Measurements from ENCODE around the gene ATAD3B. TPM values are rescaled to one million over a fixed set of nuclear protein-coding genes. Genes with fewer than 3 reads are reported as not detected.
"Not testable (repeated sequence)": the region's sequence is repeated elsewhere in the genome, so short reads cannot be mapped to it uniquely, and the experiment has no call there.

ATAD3B gene
- total RNA-seq, 2 donors from 2014 or later: 15.4 to 30.9 TPM

DNA sequence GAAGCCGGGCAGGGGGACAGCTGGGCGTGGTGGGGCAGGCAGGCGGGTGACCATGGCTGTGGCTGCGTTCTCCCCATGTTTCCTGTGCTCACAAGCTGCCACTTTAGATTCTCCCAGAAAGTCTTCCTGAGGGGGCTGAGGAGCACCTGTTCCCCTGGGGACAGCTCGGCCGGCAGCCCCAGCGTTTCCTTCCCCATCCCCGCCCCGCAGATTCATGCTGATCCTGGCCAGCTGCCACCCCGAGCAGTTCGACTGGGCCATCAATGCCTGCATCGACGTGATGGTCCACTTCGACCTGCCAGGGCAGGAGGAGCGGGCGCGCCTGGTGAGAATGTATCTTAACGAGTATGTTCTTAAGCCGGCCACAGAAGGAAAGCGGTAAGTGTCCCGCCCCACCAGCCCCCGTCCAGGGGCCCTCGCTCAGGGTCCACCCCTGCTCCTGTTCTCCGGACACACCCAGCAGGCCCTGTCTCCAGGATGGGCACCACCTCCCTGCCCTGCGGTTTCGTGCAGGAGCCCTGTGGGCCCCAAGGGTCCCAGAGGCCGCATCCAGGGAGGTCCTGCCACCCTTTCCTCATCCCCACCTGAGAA is 10.9 kb upstream of the ATAD3B start:
- H3K9me3 ChIP-seq: no peaks in the 10 kb centered on the region
- ATAC-seq (ENCODE audit: insufficient number of reproducible peaks, low FRiP score, low read depth) (no peak), DNase-seq (ENCODE audit: low spot score) (no peak)
- no peaks in the 10 kb centered on the region for H3K27me3 ChIP-seq (replicated peaks; ENCODE audit: insufficient read depth)
- H3K4me1 ChIP-seq (ENCODE audit: control insufficient read depth in 1 of 2, low read depth in 2 of 2): no peaks in the 10 kb centered on the region
- no peak overlapping the region for H3K4me3 ChIP-seq
- TF ChIP-seq, protein P1, sequence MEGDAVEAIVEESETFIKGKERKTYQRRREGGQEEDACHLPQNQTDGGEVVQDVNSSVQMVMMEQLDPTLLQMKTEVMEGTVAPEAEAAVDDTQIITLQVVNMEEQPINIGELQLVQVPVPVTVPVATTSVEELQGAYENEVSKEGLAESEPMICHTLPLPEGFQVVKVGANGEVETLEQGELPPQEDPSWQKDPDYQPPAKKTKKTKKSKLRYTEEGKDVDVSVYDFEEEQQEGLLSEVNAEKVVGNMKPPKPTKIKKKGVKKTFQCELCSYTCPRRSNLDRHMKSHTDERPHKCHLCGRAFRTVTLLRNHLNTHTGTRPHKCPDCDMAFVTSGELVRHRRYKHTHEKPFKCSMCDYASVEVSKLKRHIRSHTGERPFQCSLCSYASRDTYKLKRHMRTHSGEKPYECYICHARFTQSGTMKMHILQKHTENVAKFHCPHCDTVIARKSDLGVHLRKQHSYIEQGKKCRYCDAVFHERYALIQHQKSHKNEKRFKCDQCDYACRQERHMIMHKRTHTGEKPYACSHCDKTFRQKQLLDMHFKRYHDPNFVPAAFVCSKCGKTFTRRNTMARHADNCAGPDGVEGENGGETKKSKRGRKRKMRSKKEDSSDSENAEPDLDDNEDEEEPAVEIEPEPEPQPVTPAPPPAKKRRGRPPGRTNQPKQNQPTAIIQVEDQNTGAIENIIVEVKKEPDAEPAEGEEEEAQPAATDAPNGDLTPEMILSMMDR (IDR thresholded peaks at IDR 0.05): no peak
- H3K27ac ChIP-seq: no peak overlapping the region
- H3K36me3 ChIP-seq: no peaks in the 10 kb centered on the region

DNA sequence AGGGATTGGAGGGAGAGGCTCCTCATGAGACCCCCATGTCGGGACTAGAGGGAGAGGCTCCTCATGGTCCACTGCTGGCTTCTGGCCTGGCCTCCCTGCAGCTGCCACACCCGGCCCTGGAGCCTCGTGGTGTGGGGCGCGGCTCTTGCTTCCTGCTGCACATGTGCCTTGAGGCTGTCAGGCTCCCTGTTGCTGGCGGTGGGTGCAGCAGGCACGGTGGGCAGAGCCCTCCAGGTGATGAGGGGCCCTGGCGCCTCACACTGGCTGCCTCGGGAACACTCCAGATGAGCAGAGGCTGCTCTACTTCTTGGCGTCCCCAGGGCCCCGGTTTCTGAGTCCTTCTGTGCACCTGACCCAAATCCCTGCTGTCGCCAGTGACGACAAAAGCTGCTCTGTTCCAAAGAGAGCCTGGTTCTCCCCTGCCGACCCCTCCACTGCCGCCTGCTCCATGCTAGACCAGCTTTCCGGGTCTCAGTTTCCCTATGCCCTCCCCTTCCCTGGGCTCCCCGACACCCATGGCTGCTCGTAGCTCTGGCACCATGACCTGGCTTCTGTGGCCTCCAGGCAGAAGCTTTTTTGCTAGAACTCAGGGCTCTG is 9.7 kb upstream of the ATAD3B start:
- Histone ChIP-seq H3K27me3 (replicated peaks; ENCODE audit: insufficient read depth) (no peaks in the 10 kb centered on the region), H3K36me3 (no peaks in the 10 kb centered on the region), H3K4me3 (no peak overlapping the region), H3K27ac (no peak overlapping the region), H3K4me1 (ENCODE audit: control insufficient read depth in 1 of 2, low read depth in 2 of 2) (no peaks in the 10 kb centered on the region), H3K9me3 (no peaks in the 10 kb centered on the region)
- DNase-seq (ENCODE audit: low spot score) (no peak), ATAC-seq (ENCODE audit: insufficient number of reproducible peaks, low FRiP score, low read depth) (no peak)
- TF ChIP-seq, protein P1 (IDR thresholded peaks at IDR 0.05): no peak

DNA sequence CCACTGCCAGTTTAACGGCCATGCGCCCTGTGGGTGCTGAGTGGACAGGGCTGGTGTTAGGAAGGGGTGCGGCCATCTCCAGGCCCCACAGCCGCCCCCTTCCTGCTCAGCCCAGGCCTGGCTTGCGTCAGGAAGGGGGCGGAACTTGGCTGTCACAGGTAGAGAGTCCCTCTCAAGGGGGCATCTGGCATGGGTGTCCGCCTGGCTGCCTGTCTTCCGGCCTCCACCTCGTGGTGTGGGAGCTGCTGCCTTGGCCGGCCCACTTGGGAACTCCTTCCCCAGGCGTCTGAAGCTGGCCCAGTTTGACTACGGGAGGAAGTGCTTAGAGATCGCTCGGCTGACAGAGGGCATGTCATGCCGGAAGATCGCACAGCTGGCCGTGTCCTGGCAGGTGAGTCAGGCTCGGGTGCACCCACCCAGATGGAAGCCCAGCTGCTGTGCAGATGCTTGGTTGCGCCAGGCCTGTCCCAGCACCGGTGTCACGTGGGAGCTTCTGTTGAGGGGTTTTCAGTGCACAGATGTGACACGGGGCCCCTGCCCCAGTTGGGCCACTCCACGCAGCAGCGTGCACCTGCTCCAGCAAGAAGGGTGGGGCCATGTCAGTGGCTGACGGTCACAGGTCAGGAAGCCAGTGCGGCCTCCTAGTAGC is 9.1 kb upstream of the ATAD3B start:
- TF ChIP-seq, protein P1 (IDR thresholded peaks at IDR 0.05): no peak
- Histone ChIP-seq H3K4me3 (no peak overlapping the region), H3K4me1 (ENCODE audit: control insufficient read depth in 1 of 2, low read depth in 2 of 2) (no peaks in the 10 kb centered on the region), H3K9me3 (no peaks in the 10 kb centered on the region), H3K27ac (no peak overlapping the region), H3K36me3 (no peaks in the 10 kb centered on the region), H3K27me3 (replicated peaks; ENCODE audit: insufficient read depth) (no peaks in the 10 kb centered on the region)
- ATAC-seq (ENCODE audit: insufficient number of reproducible peaks, low FRiP score, low read depth) (no peak), DNase-seq (ENCODE audit: low spot score) (no peak)

DNA sequence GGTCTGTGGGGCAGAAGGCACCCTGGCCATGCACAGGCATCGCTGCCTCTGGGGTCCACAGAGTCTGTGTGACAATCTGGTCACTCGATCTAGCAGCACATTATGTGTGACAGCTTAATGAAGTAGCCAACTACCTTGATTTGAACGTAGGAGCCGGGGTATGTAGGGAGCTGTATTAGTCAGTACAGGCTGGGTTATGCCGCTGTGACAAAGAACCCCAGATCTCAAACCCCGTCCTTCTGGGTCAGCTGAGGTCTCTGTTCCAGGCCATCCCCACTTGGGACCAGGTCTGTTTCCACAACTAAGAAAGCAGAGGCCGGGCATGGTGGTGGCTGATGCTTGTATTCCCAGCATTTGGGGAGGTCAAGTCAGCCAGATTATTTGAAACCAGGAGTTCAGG is 8.3 kb upstream of the ATAD3B start:
- no peaks in the 10 kb centered on the region for H3K27me3 ChIP-seq (replicated peaks; ENCODE audit: insufficient read depth)
- no peaks in the 10 kb centered on the region for H3K36me3 ChIP-seq
- H3K27ac ChIP-seq: no peak overlapping the region
- ATAC-seq (ENCODE audit: insufficient number of reproducible peaks, low FRiP score, low read depth) (no peak), DNase-seq (ENCODE audit: low spot score) (no peak)
- no peaks in the 10 kb centered on the region for H3K4me1 ChIP-seq (ENCODE audit: control insufficient read depth in 1 of 2, low read depth in 2 of 2)
- TF ChIP-seq, protein P1 (IDR thresholded peaks at IDR 0.05): no peak
- H3K4me3 ChIP-seq: no peak overlapping the region
- H3K9me3 ChIP-seq: no peaks in the 10 kb centered on the region

DNA sequence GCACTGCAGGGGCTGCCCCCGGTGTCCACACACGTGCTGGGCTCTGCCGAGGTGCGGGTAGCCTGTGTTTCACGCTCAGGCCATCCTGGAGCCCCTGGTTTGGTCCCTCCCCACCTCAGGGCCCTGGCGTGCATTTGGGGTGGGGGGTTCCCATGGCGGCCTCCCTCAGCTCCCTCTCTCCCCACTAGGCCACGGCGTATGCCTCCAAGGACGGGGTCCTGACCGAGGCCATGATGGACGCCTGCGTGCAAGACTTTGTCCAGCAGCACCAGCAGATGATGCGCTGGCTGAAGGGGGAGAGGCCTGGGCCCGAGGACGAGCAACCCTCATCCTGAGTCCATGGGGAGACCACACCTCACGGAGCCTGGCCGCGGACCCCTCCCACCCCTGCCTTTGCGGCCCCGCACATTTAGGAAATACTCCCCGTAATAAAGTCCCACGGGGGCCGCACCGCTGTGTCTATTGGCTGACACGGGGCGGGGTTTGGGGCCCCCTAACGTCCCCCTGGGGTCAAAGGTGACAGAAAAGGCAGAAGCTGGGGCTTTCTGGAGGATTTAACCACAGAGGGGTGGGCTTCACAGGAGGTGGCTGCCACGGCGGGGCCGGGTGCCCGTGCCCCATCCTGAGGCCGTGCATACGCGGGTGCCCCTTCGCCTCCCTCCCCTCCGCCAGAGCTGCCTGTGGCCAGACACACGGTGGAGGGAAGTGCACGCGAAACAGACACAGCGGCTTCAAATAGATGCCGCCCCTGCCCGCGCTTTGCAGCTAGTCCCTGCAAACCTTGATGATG is 3.2 kb upstream of the ATAD3B start:
- H3K4me1 ChIP-seq (ENCODE audit: control insufficient read depth in 1 of 2, low read depth in 2 of 2): peaks cover 11 to 13% of the 10 kb centered on the region in 2 donors
- not testable (repeated sequence) for H3K36me3 ChIP-seq; H3K4me3 ChIP-seq; DNase-seq (ENCODE audit: low spot score); H3K27ac ChIP-seq; H3K27me3 ChIP-seq (replicated peaks; ENCODE audit: insufficient read depth); H3K9me3 ChIP-seq; ATAC-seq (ENCODE audit: insufficient number of reproducible peaks, low FRiP score, low read depth)

All from thoracic aorta (tissue), 2 donors.